ENCODE data around the gene CAB39.

GRCh38 chr2:230790981-230791380 lies 78.3 kb downstream of the CAB39 start:
- no peak for TF ChIP-seq EP300 (IDR thresholded peaks at IDR 0.05; ENCODE audit: low read depth)
- TF ChIP-seq CTCF (IDR thresholded peaks at IDR 0.05), result no peak
